ENCODE measurements around the gene KCNJ14. TPM values are rescaled to one million over a fixed set of nuclear protein-coding genes. Genes with fewer than 3 reads are reported as not detected.

Gene KCNJ14
- total and polyA plus RNA-seq, 2 of the 4 experiments (the other 2 are of a cell fraction) = 0.18 to 0.39 TPM

GRCh38 chr19:48481846-48482639 is 26.7 kb downstream of the KCNJ14 start:
- dilution Hi-C loops (cut with HindIII; ENCODE audit: low sequenced_read_pairs, unreplicated experiment) (no loop called here), in situ Hi-C loops (cut with MboI; ENCODE audit: low sequenced_read_pairs) (no loop called here)
- CTCF ChIA-PET = interaction anchor here (1.7 kb wide), 1 partner anchor 8 kb away, joined by 7 read pairs; no protein-coding TSS in a partner anchor

More at GRCh38 chr19:48481846-48482639, 26.7 kb downstream of the KCNJ14 start:
- Histone ChIP-seq H3K14ac (replicated peaks; ENCODE audit: low read depth, low read length) (0 out of 2 replicates have a peak overlapping the region, but pooled peaks have one; percentile 32), H2BK15ac (ENCODE audit: low read depth, low read length) (no peak overlapping the region), H3K4me3 (ENCODE audit: insufficient read depth, low read depth, low read length) (no peak overlapping the region), H3K9me1 (ENCODE audit: insufficient read depth, low read length) (peaks cover 12% of the 10 kb centered on the region), H3K23ac (ENCODE audit: low read depth, low read length) (no peak overlapping the region), H4K20me1 (ENCODE audit: insufficient read depth, low read length) (peaks cover 21% of the 10 kb centered on the region), H2AK9ac (replicated peaks; ENCODE audit: low read depth, low read length, poor library complexity) (no peak overlapping the region), H3K36me3 (ENCODE audit: control insufficient read depth, insufficient read depth, low read length) (peaks cover 21% of the 10 kb centered on the region), H2BK120ac (ENCODE audit: low read depth, low read length) (no peak overlapping the region), H3K4me2 (ENCODE audit: low read depth, low read length) (no peak overlapping the region), H3K4ac (ENCODE audit: low read depth, low read length) (no peak overlapping the region), H3K56ac (ENCODE audit: extremely low read depth, insufficient read depth, low read length) (no peak overlapping the region), H2BK5ac (ENCODE audit: low read depth, low read length, poor library complexity, severe bottlenecking) (no peak overlapping the region), H4K5ac (ENCODE audit: low read depth, low read length) (no peak overlapping the region), H3K4me1 (ENCODE audit: control insufficient read depth, insufficient read depth, low read length) (peaks cover 15% of the 10 kb centered on the region), H3K9ac (ENCODE audit: low read depth, low read length) (no peak overlapping the region), H3K18ac (ENCODE audit: low read depth, low read length) (no peak overlapping the region), H2AK5ac (ENCODE audit: low read depth, low read length) (peak overlapping the region; percentile 43; the same call in 1 of the 2 replicates), H3K9me3 (ENCODE audit: control insufficient read depth, insufficient read depth, low read length) (no peaks in the 10 kb centered on the region), H4K91ac (ENCODE audit: insufficient read depth, low read depth, low read length) (no peak overlapping the region), H4K8ac (ENCODE audit: low read depth in 2 of 2, low read length in 2 of 2) (0 out of 4 replicates have a peak overlapping the region, but pooled peaks of 1 of the 2 experiments have one; percentile 19), H2BK20ac (ENCODE audit: low read depth, low read length) (no peak overlapping the region), H3K27ac (ENCODE audit: insufficient read depth, low read length) (no peak overlapping the region), H3K27me3 (ENCODE audit: control insufficient read depth, insufficient read depth, low read length) (no peaks in the 10 kb centered on the region), H2AFZ (replicated peaks; ENCODE audit: low read length, poor library complexity) (no peak overlapping the region), H3K79me1 (ENCODE audit: low read depth in 1 of 2, low read length in 2 of 2) (peaks cover 0 to 5% of the 10 kb centered on the region in 2 experiments; a peak in 1 of 4 replicates)
- POLR2A ChIA-PET (ENCODE audit: unreplicated experiment) = no interaction called here
- WGBS, 2 experiments (ENCODE audit: extremely low coverage in 2 of 2, insufficient read length in 1 of 2) = no CpG with 5 or more reads among the region's 7 CpGs
- intact Hi-C loops (cut with micrococcal nuclease) = no loop called here
- peak; percentile 10 for ATAC-seq (ENCODE audit: low read depth)
- TSS peak; percentile 61 for BruUV-seq (replicated peaks)
- TF ChIP-seq FOS (IDR thresholded peaks at IDR 0.05; ENCODE audit: low read depth, low read length) = no peak
- no peak for TF ChIP-seq RFX5 (IDR thresholded peaks at IDR 0.05; ENCODE audit: low read depth, low read length)
- TF ChIP-seq, protein P1, sequence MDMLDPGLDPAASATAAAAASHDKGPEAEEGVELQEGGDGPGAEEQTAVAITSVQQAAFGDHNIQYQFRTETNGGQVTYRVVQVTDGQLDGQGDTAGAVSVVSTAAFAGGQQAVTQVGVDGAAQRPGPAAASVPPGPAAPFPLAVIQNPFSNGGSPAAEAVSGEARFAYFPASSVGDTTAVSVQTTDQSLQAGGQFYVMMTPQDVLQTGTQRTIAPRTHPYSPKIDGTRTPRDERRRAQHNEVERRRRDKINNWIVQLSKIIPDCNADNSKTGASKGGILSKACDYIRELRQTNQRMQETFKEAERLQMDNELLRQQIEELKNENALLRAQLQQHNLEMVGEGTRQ (IDR thresholded peaks at IDR 0.05; ENCODE audit: low read depth, low read length) = no peak
- TF ChIP-seq RAD21 (IDR thresholded peaks at IDR 0.05; ENCODE audit: low read length) = no peak
- TF ChIP-seq POLR2A (IDR thresholded peaks at IDR 0.05; ENCODE audit: low read depth, low read length) = no peak
- no peak for TF ChIP-seq NFE2L2 (IDR thresholded peaks at IDR 0.05; ENCODE audit: low read depth, low read length)
- no peak for DNase-seq

Measured in IMR-90 (cell line).